Measurements from ENCODE around the gene RGS9. TPM values are rescaled to one million over a fixed set of nuclear protein-coding genes. Genes with fewer than 3 reads are reported as not detected.
A peak's percentile ranks its signal among the peaks of the same experiment; 100 is the strongest.
"Not testable (repeated sequence)": the region's sequence is repeated elsewhere in the genome, so short reads cannot be mapped to it uniquely, and the experiment has no call there.

The RGS9 gene
- 0.60 and 0.65 TPM in 2 replicates for total RNA-seq

GRCh38 chr17:65137021-65137939 is at the start of gene RGS9:
Gene RGS9 (plus strand): TSS chr17:65137370. CDS start chr17:65137541, 171 bp downstream.
- peak; percentile 76 to 78 for DNase-seq (ENCODE audit: low read depth in 2 of 2)

- no peak for DNase-seq (ENCODE audit: low read depth in 2 of 2)
These were observed 48.4 kb upstream of the RGS9 start for GRCh38 chr17:65088621-65089360.

- DNase-seq (ENCODE audit: low read depth in 2 of 2): no peak
These were observed 44.9 kb upstream of the RGS9 start for GRCh38 chr17:65092262-65092661.

- not testable (repeated sequence) for DNase-seq (ENCODE audit: low read depth in 2 of 2)
These were observed 44.3 kb upstream of the RGS9 start for GRCh38 chr17:65092721-65093356.

- DNase-seq (ENCODE audit: low read depth in 2 of 2): no peak
These were observed 43.2 kb upstream of the RGS9 start for GRCh38 chr17:65093930-65094329.

GRCh38 chr17:65095465-65095864 is 41.7 kb upstream of the RGS9 start:
- DNase-seq (ENCODE audit: low read depth in 2 of 2): no peak

GRCh38 chr17:65096382-65096781 is 40.8 kb upstream of the RGS9 start:
- DNase-seq (ENCODE audit: low read depth in 2 of 2): not testable (repeated sequence)

- DNase-seq (ENCODE audit: low read depth in 2 of 2): no peak
These were observed 40.1 kb upstream of the RGS9 start for GRCh38 chr17:65097110-65097509.

GRCh38 chr17:65099475-65099874 is 37.7 kb upstream of the RGS9 start:
- DNase-seq (ENCODE audit: low read depth in 2 of 2): no peak

- no peak for DNase-seq (ENCODE audit: low read depth in 2 of 2)
These were observed 37.2 kb upstream of the RGS9 start for GRCh38 chr17:65099941-65100315.

GRCh38 chr17:65100316-65101140 is 36.6 kb upstream of the RGS9 start:
- peak; percentile 71 to 79 for DNase-seq (ENCODE audit: low read depth in 2 of 2)

- no peak for DNase-seq (ENCODE audit: low read depth in 2 of 2)
These were observed 35.8 kb upstream of the RGS9 start for GRCh38 chr17:65101371-65101770.

GRCh38 chr17:65102235-65102634 is 34.9 kb upstream of the RGS9 start:
- no peak for DNase-seq (ENCODE audit: low read depth in 2 of 2)

- peak in 1 of 2 donors; percentile 27 for DNase-seq (ENCODE audit: low read depth in 2 of 2)
These were observed 34.4 kb upstream of the RGS9 start for GRCh38 chr17:65102788-65103187.

- no peak for DNase-seq (ENCODE audit: low read depth in 2 of 2)
These were observed 33.7 kb upstream of the RGS9 start for GRCh38 chr17:65103431-65103830.

GRCh38 chr17:65103896-65104295 is 33.3 kb upstream of the RGS9 start:
- peak; percentile 48 to 66 for DNase-seq (ENCODE audit: low read depth in 2 of 2)

- no peak for DNase-seq (ENCODE audit: low read depth in 2 of 2)
These were observed 32.6 kb upstream of the RGS9 start for GRCh38 chr17:65104541-65104940.

- no peak for DNase-seq (ENCODE audit: low read depth in 2 of 2)
These were observed 32.2 kb upstream of the RGS9 start for GRCh38 chr17:65104973-65105372.

GRCh38 chr17:65108152-65108551 is 29.0 kb upstream of the RGS9 start:
- no peak for DNase-seq (ENCODE audit: low read depth in 2 of 2)

- DNase-seq (ENCODE audit: low read depth in 2 of 2): no peak
These were observed 27.6 kb upstream of the RGS9 start for GRCh38 chr17:65109543-65109942.

- DNase-seq (ENCODE audit: low read depth in 2 of 2): no peak
These were observed 27.0 kb upstream of the RGS9 start for GRCh38 chr17:65109990-65110680.

Measured in lung microvascular endothelial cell (primary cell).